Heart left ventricle (tissue), 13 donors: ENCODE data around the gene CNTN4.

ENCODE experiments used
- CTCF ChIP-seq, 12 donors: fragments of 200-600 bp; sonication (generic) in 4 of 12; IDR thresholded peaks; one replicate each; pipeline versions ENCODE4 v1.5.0 to v1.8.0; 2018 to 2022; ENCODE audit warnings: antibody characterized with exemption in 12 of 12, mild to moderate bottlenecking in 5 of 12
- POLR2A ChIP-seq, 2 donors: fragments of 450-650 bp; IDR thresholded peaks; one replicate each; pipeline ENCODE4 v1.6.1; 2017; ENCODE audit warnings: antibody characterized with exemption in 2 of 2, mild to moderate bottlenecking in 2 of 2, moderate library complexity in 2 of 2
- donor health status: ischemic (EF 13 %, LVEDD 7.1; RV severe dilation, severe dysfunction).
- donor health status: DM: no; HTN: yes; CAD: no.
- donor health status: DM: no; HTN: no; CAD: no.
- donor health status: ischemic (EF 25% LVEDD 6.9; RV normal size, moderate dysfunction).
- donor health status: ischemic (EF 25% LVEDD 5.7; RV mildly dilated, moderate dysfunction).
- donor health status: ischemic (EF 35%, LVEDD 5.7; RV mildly dilated, moderate dysfunction).
- donor health status: nonischemic (EF 11% LVEDD 7.7; RV severe dilation, severe dysfunction).
- donor health status: DM: yes; HTN: yes; CAD: no.
- donor health status: PGD.
- donor health status: ischemic (EF 29% LVEDD 5.4; RV normal size, mild dysfunction).
- donor health status: nonischemic (EF 23%, LVEDD 6.1; RV moderate dilation, normal function).

DNA sequence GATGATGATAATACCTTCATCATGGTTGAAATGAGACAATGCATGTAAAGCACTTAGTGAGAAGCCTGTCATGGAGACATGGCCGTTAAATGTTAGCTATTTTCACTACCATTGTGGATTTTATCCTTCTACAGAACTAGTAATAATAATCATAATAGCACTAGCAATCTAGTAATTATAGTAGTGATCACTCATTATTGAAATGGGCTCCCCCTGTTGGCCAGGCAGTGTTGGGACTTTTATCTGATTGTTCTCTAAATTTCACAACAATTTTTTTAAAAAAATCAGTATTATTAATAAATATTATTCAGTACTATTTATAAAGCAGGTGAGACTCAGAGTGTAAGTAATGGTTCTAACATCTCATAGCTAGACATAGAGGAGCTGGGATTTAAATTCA, 615.3 kb downstream of the CNTN4 start:
- no peak for TF ChIP-seq POLR2A (IDR thresholded peaks at IDR 0.05)
- TF ChIP-seq CTCF (IDR thresholded peaks at IDR 0.05): peak in 6 of 12 donors; percentile 19 to 40 (median 28)
